ENCODE data around the gene HIVEP3. TPM values are rescaled to one million over a fixed set of nuclear protein-coding genes. Genes with fewer than 3 reads are reported as not detected.

HIVEP3 gene
- total RNA-seq, 1 donor = 1.8 TPM

GRCh38 chr1:41508290-41508689 lies 410.4 kb downstream of the HIVEP3 start:
- no peak for DNase-seq (ENCODE audit: insufficient read length, low spot score, missing footprints)
- no peaks in the 10 kb centered on the region for H3K4me1 ChIP-seq (ENCODE audit: insufficient read depth, low read length)
- no peak overlapping the region for H3K27ac ChIP-seq (ENCODE audit: low read depth, low read length)
- H3K79me2 ChIP-seq (ENCODE audit: insufficient read depth, low read length) = no peaks in the 10 kb centered on the region
- no peak overlapping the region for H2AFZ ChIP-seq (ENCODE audit: low read length)
- TF ChIP-seq, protein P1, sequence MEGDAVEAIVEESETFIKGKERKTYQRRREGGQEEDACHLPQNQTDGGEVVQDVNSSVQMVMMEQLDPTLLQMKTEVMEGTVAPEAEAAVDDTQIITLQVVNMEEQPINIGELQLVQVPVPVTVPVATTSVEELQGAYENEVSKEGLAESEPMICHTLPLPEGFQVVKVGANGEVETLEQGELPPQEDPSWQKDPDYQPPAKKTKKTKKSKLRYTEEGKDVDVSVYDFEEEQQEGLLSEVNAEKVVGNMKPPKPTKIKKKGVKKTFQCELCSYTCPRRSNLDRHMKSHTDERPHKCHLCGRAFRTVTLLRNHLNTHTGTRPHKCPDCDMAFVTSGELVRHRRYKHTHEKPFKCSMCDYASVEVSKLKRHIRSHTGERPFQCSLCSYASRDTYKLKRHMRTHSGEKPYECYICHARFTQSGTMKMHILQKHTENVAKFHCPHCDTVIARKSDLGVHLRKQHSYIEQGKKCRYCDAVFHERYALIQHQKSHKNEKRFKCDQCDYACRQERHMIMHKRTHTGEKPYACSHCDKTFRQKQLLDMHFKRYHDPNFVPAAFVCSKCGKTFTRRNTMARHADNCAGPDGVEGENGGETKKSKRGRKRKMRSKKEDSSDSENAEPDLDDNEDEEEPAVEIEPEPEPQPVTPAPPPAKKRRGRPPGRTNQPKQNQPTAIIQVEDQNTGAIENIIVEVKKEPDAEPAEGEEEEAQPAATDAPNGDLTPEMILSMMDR (IDR thresholded peaks at IDR 0.05; ENCODE audit: extremely low read depth, low read depth, low read length) = no peak
- H3K9me3 ChIP-seq (ENCODE audit: low read depth, low read length) = no peaks in the 10 kb centered on the region
- no peak overlapping the region for H3K4me3 ChIP-seq (ENCODE audit: insufficient read depth, low read length)
- H3K36me3 ChIP-seq (ENCODE audit: insufficient read depth, low read length) = no peaks in the 10 kb centered on the region
- no peak overlapping the region for H3K4me2 ChIP-seq (ENCODE audit: insufficient read depth, low read length)
- H3K27me3 ChIP-seq (ENCODE audit: insufficient read depth, low read length) = peaks cover 2% of the 10 kb centered on the region
- H4K20me1 ChIP-seq (ENCODE audit: insufficient read depth, low read length) = peaks cover 2% of the 10 kb centered on the region

DNA sequence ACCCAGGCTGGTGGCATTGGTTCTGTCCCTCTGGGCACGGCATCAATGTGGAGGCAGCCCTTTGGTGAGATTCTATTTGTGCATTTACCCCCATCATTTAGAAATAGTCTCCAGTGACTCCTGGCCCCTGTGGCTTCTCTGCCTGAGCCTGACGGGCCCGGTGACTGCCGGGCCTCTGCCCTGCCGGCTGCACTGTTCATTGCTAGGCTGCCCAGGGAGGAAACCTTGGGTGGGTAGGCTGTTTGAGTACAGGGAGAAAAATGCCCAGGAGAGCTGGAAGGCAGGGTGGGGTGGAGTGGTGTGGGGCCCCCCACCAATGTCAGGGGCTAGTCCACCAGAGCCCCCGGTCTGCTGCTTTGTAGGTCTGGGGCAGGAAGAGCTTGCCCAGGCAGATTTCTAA lies 410.9 kb downstream of the HIVEP3 start:
- H4K20me1 ChIP-seq (ENCODE audit: insufficient read depth, low read length) = peaks cover 2% of the 10 kb centered on the region
- no peaks in the 10 kb centered on the region for H3K4me1 ChIP-seq (ENCODE audit: insufficient read depth, low read length)
- no peak overlapping the region for H3K4me2 ChIP-seq (ENCODE audit: insufficient read depth, low read length)
- peaks cover 2% of the 10 kb centered on the region for H3K27me3 ChIP-seq (ENCODE audit: insufficient read depth, low read length)
- TF ChIP-seq, protein P1 (IDR thresholded peaks at IDR 0.05; ENCODE audit: extremely low read depth, low read depth, low read length) = no peak
- no peak overlapping the region for H3K4me3 ChIP-seq (ENCODE audit: insufficient read depth, low read length)
- DNase-seq (ENCODE audit: insufficient read length, low spot score, missing footprints) = no peak
- no peaks in the 10 kb centered on the region for H3K36me3 ChIP-seq (ENCODE audit: insufficient read depth, low read length)
- no peak overlapping the region for H3K27ac ChIP-seq (ENCODE audit: low read depth, low read length)
- H2AFZ ChIP-seq (ENCODE audit: low read length) = no peak overlapping the region
- H3K79me2 ChIP-seq (ENCODE audit: insufficient read depth, low read length) = no peaks in the 10 kb centered on the region
- H3K9me3 ChIP-seq (ENCODE audit: low read depth, low read length) = no peaks in the 10 kb centered on the region

DNA sequence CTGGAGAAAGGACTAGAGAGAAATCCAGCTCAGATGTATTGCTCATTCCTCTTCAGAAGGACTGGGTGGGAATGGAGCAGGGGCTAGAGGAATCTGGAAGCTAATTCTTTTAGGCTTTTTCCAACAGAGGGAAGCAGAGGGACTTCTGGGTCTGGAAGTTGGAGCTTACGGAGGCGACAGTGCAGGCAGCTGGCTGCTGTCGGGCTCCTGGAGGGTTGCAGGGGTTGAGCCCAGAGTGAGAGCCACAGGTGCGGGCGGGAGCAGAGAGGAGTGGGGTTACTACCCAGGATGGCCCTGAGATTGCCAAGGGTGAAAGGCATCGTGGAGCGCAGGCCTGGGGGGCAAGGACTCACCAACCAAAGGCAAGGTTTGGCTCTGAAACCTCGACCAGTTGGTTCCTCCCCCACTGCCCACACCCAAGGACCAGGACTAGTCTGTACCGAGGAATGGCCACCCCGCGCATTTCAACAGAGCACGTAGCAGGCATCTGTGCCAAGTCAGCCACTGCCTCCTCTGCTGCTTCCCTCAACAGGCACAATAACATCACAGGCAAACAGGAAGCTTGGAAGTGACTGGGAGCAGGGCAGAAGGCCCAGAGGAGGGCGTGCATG lies 411.5 kb downstream of the HIVEP3 start:
- Histone ChIP-seq H3K27ac (ENCODE audit: low read depth, low read length) (no peak overlapping the region), H3K9me3 (ENCODE audit: low read depth, low read length) (no peaks in the 10 kb centered on the region), H3K27me3 (ENCODE audit: insufficient read depth, low read length) (peaks cover 2% of the 10 kb centered on the region), H3K4me1 (ENCODE audit: insufficient read depth, low read length) (no peaks in the 10 kb centered on the region), H3K4me3 (ENCODE audit: insufficient read depth, low read length) (no peak overlapping the region), H4K20me1 (ENCODE audit: insufficient read depth, low read length) (peaks cover 2% of the 10 kb centered on the region), H3K4me2 (ENCODE audit: insufficient read depth, low read length) (no peak overlapping the region), H2AFZ (ENCODE audit: low read length) (no peak overlapping the region), H3K36me3 (ENCODE audit: insufficient read depth, low read length) (no peaks in the 10 kb centered on the region), H3K79me2 (ENCODE audit: insufficient read depth, low read length) (no peaks in the 10 kb centered on the region)
- DNase-seq (ENCODE audit: insufficient read length, low spot score, missing footprints) = no peak
- TF ChIP-seq, protein P1 (IDR thresholded peaks at IDR 0.05; ENCODE audit: extremely low read depth, low read depth, low read length) = no peak

GRCh38 chr1:41504114-41505035 lies 414.3 kb downstream of the HIVEP3 start:
- H3K27me3 ChIP-seq (ENCODE audit: insufficient read depth, low read length) = peaks cover 2% of the 10 kb centered on the region
- no peak overlapping the region for H2AFZ ChIP-seq (ENCODE audit: low read length)
- no peaks in the 10 kb centered on the region for H4K20me1 ChIP-seq (ENCODE audit: insufficient read depth, low read length)
- no peak overlapping the region for H3K4me3 ChIP-seq (ENCODE audit: insufficient read depth, low read length)
- no peaks in the 10 kb centered on the region for H3K9me3 ChIP-seq (ENCODE audit: low read depth, low read length)
- H3K4me2 ChIP-seq (ENCODE audit: insufficient read depth, low read length) = no peak overlapping the region
- TF ChIP-seq, protein P1 (IDR thresholded peaks at IDR 0.05; ENCODE audit: extremely low read depth, low read depth, low read length) = no peak
- no peaks in the 10 kb centered on the region for H3K79me2 ChIP-seq (ENCODE audit: insufficient read depth, low read length)
- no peak overlapping the region for H3K27ac ChIP-seq (ENCODE audit: low read depth, low read length)
- H3K36me3 ChIP-seq (ENCODE audit: insufficient read depth, low read length) = no peaks in the 10 kb centered on the region
- no peak for DNase-seq (ENCODE audit: insufficient read length, low spot score, missing footprints)
- H3K4me1 ChIP-seq (ENCODE audit: insufficient read depth, low read length) = peaks cover 5% of the 10 kb centered on the region

All from osteoblast (primary cell).